Lung (tissue), 12 donors: ENCODE measurements around the gene BATF3. TPM values are rescaled to one million over a fixed set of nuclear protein-coding genes. Genes with fewer than 3 reads are reported as not detected.

ENCODE experiments used
- ATAC-seq: fragments of 200-7000 bp; cut with Tn5 transposase; one replicate; pipeline ENCODE4 v1.9.1; 2020; ENCODE audit warnings: moderate number of reproducible peaks; ENCODE audit not compliant: insufficient read depth, low FRiP score
- DNase-seq, 3 donors: peaks; one replicate each; pipeline ENCODE4 v3.0.0-alpha.2; 2013 to 2017
- H3K27ac ChIP-seq, 2 donors: one replicate each; pipeline ENCODE4 v1.5.1; 2013; ENCODE audit warnings: mild to moderate bottlenecking in 2 of 2, moderate library complexity in 2 of 2, control low read depth in 1 of 2, inconsistent platforms in 1 of 2, low read depth in 1 of 2, low read length in 1 of 2
- H3K27me3 ChIP-seq, 3 donors: one replicate each; pipeline ENCODE4 v1.5.1; 2013; ENCODE audit warnings: low read length in 2 of 3; ENCODE audit not compliant: control insufficient read depth in 3 of 3, insufficient read depth in 3 of 3
- H3K36me3 ChIP-seq, 4 donors: one replicate each; pipeline ENCODE4 v1.5.1; 2013; ENCODE audit warnings: low read length in 4 of 4, mild to moderate bottlenecking in 1 of 4, moderate library complexity in 1 of 4; ENCODE audit not compliant: control insufficient read depth in 4 of 4, insufficient read depth in 4 of 4
- H3K4me1 ChIP-seq, 5 donors: one replicate each; pipeline ENCODE4 v1.5.1; 2013; ENCODE audit warnings: low read length in 5 of 5, mild to moderate bottlenecking in 2 of 5, moderate library complexity in 1 of 5; ENCODE audit not compliant: control insufficient read depth in 5 of 5, insufficient read depth in 5 of 5
- H3K4me3 ChIP-seq: one replicate; pipeline ENCODE4 v1.5.1; 2013; ENCODE audit warnings: mild to moderate bottlenecking, control low read depth, moderate library complexity
- H3K9ac ChIP-seq, 2 donors: one replicate each; pipeline ENCODE4 v1.5.1; 2013; ENCODE audit warnings: low read length in 2 of 2, control low read depth in 1 of 2; ENCODE audit not compliant: insufficient read depth in 1 of 2
- H3K9me3 ChIP-seq, 4 donors: one replicate each; pipeline ENCODE4 v1.5.1; 2013; ENCODE audit warnings: low read length in 3 of 4, mild to moderate bottlenecking in 1 of 4, moderate library complexity in 1 of 4; ENCODE audit not compliant: control insufficient read depth in 4 of 4, insufficient read depth in 3 of 4
- CTCF ChIP-seq: IDR thresholded peaks from 2 replicates; pipeline ENCODE4 v1.5.1; 2012; ENCODE audit warnings: mild to moderate bottlenecking; ENCODE audit errors: control extremely low read depth, extremely low read depth
- WGBS, 2 donors: extraction: QIAGEN DNeasy Blood & Tissue Kit; methylation state at CpG; one replicate each; pipeline ENCODE4 v1.1.7; 2013; 5-methylcytosine and 5-hydroxymethylcytosine counted together
- polyA plus RNA-seq, 2 donors: library from polyadenylated mRNA; stranded (reverse); fragments of 200-250 nt; gene quantifications; one replicate each; pipeline ENCODE4 v1.2.1, GENCODE V29; 2013
- total RNA-seq, 2 donors: library from RNA; depleted of rRNA in 1 of 2; stranded (reverse); fragments of >200 nt in 1 of 2; gene quantifications; one replicate each; pipeline ENCODE4 v1.2.1, GENCODE V29; 2014 to 2021
- donor health status: control.
- donor health status: control.
- donor health status: Bipolar disorder and iron deficiency.
- donor health status: healthy.
- donor health status: DM: yes; HTN: yes; CAD: no.

The BATF3 gene
- total and polyA plus RNA-seq, 4 donors: 2.4 to 24.6 (median 10.1) TPM

GRCh38 chr1:212644866-212645545, 54.6 kb downstream of the BATF3 start:
- 89 to 93% methylated on average over 6 of the region's 6 CpGs for WGBS, 2 donors
- H3K27me3 ChIP-seq: peaks cover 0 to 2% (median 0%) of the 10 kb centered on the region in 3 donors
- no peak for TF ChIP-seq CTCF

GRCh38 chr1:212643877-212644276, 55.8 kb downstream of the BATF3 start:
- no peak for ATAC-seq
- DNase-seq: no peak
- peaks cover 0 to 2% (median 0%) of the 10 kb centered on the region in 3 donors for H3K27me3 ChIP-seq
- peaks cover 0 to 18% (median 0%) of the 10 kb centered on the region in 5 donors for H3K4me1 ChIP-seq
- H3K36me3 ChIP-seq: no peaks in the 10 kb centered on the region
- no peak for TF ChIP-seq CTCF
- no peak overlapping the region for H3K9ac ChIP-seq
- WGBS, 2 donors: 91 to 97% methylated on average over 2 of the region's 2 CpGs
- H3K9me3 ChIP-seq: peaks cover 0 to 6% (median 2%) of the 10 kb centered on the region in 4 donors
- no peak overlapping the region for H3K4me3 ChIP-seq
- H3K27ac ChIP-seq: no peak overlapping the region

More at GRCh38 chr1:212644866-212645545, 54.6 kb downstream of the BATF3 start:
- peaks cover 0 to 23% (median 0%) of the 10 kb centered on the region in 5 donors for H3K4me1 ChIP-seq
- H3K36me3 ChIP-seq: no peaks in the 10 kb centered on the region
- H3K27ac ChIP-seq: no peak overlapping the region
- ATAC-seq: no peak
- H3K9ac ChIP-seq: no peak overlapping the region
- DNase-seq: no peak
- H3K4me3 ChIP-seq: no peak overlapping the region
- H3K9me3 ChIP-seq: peaks cover 0 to 6% (median 2%) of the 10 kb centered on the region in 4 donors

DNA sequence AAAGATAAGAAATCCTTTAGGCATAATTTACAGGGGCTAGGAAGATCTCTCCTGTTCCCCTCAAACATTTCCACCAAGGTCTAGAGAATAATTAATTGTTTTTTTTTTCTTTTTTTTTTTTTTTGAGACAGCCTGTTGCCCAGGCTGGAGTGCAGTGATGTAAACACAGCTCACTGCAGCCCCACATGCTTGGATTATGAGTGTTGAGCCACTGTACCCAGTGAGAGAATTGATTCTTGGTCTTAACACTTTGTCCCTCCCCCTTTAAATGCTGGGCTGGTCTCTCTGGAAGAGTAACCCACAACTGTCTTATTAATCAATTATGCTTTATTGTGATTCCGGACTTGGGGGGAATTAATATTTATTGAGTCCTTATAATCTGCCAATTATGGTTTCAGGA, 57.7 kb downstream of the BATF3 start:
- H3K9me3 ChIP-seq: peaks cover 0 to 9% (median 2%) of the 10 kb centered on the region in 4 donors
- H3K4me1 ChIP-seq: peaks cover 2 to 29% (median 11%) of the 10 kb centered on the region in 5 donors
- no peak overlapping the region for H3K27ac ChIP-seq
- no peak overlapping the region for H3K4me3 ChIP-seq
- 91 to 98% methylated on average over 1 of the region's 1 CpG for WGBS, 2 donors
- ATAC-seq (no peak), DNase-seq (no peak)
- no peak overlapping the region for H3K9ac ChIP-seq
- H3K36me3 ChIP-seq: no peaks in the 10 kb centered on the region
- peaks cover 0 to 2% (median 0%) of the 10 kb centered on the region in 3 donors for H3K27me3 ChIP-seq
- no peak for TF ChIP-seq CTCF
